Astrocyte (in vitro differentiated cells and primary cell): ENCODE results near the gene FAM227A. TPM values are rescaled to one million over a fixed set of nuclear protein-coding genes. Genes with fewer than 3 reads are reported as not detected.

ENCODE experiments used
- DNase-seq: peaks from one replicate; pipeline ENCODE4 v3.0.0-alpha.2; 2010; ENCODE audit warnings: low read depth
- FAIRE-seq: peaks from 2 replicates; lab custom pipeline; 2011; peaks lifted over from hg19 to GRCh38; lab: Jason Lieb, UNC
- H2AFZ ChIP-seq: 2 replicates; pipeline ENCODE4 v1.6.0; 2012; ENCODE audit warnings: low read depth, low read length, inconsistent platforms
- H3K27ac ChIP-seq: 2 replicates; pipeline ENCODE4 v1.5.1; 2011; ENCODE audit warnings: low read depth, low read length, inconsistent platforms
- H3K27me3 ChIP-seq: 2 replicates; pipeline ENCODE4 v1.6.0; 2011; ENCODE audit warnings: low read length, inconsistent platforms; ENCODE audit not compliant: insufficient read depth
- H3K36me3 ChIP-seq: 2 replicates; pipeline ENCODE4 v1.5.1; 2011; ENCODE audit warnings: low read length, inconsistent platforms; ENCODE audit not compliant: insufficient read depth
- H3K4me1 ChIP-seq: 2 replicates; pipeline ENCODE4 v1.5.1; 2011; ENCODE audit warnings: low read length, inconsistent platforms; ENCODE audit not compliant: insufficient read depth
- H3K4me2 ChIP-seq: 2 replicates; pipeline ENCODE4 v1.6.0; 2012; ENCODE audit warnings: low read length, inconsistent platforms
- H3K4me3 ChIP-seq: 2 replicates; pipeline ENCODE4 v1.5.1; 2011; ENCODE audit warnings: low read depth, mild to moderate bottlenecking, low read length, inconsistent platforms; ENCODE audit not compliant: insufficient read depth
- H3K79me2 ChIP-seq: 2 replicates; pipeline ENCODE4 v1.6.0; 2012; ENCODE audit warnings: mild to moderate bottlenecking, low read length, inconsistent platforms; ENCODE audit not compliant: insufficient read depth
- H3K9ac ChIP-seq: 2 replicates; pipeline ENCODE4 v1.6.0; 2012; ENCODE audit warnings: mild to moderate bottlenecking, low read length, inconsistent platforms
- H3K9me3 ChIP-seq: 2 replicates; pipeline ENCODE4 v1.5.1; 2012; ENCODE audit warnings: low read depth, mild to moderate bottlenecking, low read length, inconsistent platforms; ENCODE audit not compliant: insufficient read depth
- H4K20me1 ChIP-seq: 2 replicates; pipeline ENCODE4 v1.6.0; 2012; ENCODE audit warnings: low read length, inconsistent platforms; ENCODE audit not compliant: insufficient read depth
- H3K27ac Mint-ChIP-seq: one replicate; pipeline ENCODE4 v1.8.0; 2021; ENCODE audit warnings: mild to moderate bottlenecking, mixed read lengths; ENCODE audit not compliant: unreplicated experiment
- H3K27me3 Mint-ChIP-seq: one replicate; pipeline ENCODE4 v1.8.0; 2021; ENCODE audit warnings: low read depth, mixed read lengths; ENCODE audit not compliant: unreplicated experiment
- H3K36me3 Mint-ChIP-seq: one replicate; pipeline ENCODE4 v1.8.0; 2021; ENCODE audit warnings: low read depth, mixed read lengths; ENCODE audit not compliant: unreplicated experiment
- H3K4me1 Mint-ChIP-seq: one replicate; pipeline ENCODE4 v1.8.0; 2021; ENCODE audit warnings: low read depth, mixed read lengths; ENCODE audit not compliant: unreplicated experiment
- H3K4me3 Mint-ChIP-seq: one replicate; pipeline ENCODE4 v1.8.0; 2021; ENCODE audit warnings: mild to moderate bottlenecking, moderate library complexity, mixed read lengths; ENCODE audit not compliant: unreplicated experiment
- H3K9me3 Mint-ChIP-seq: one replicate; pipeline ENCODE4 v1.8.0; 2021; ENCODE audit warnings: mild to moderate bottlenecking, mixed read lengths; ENCODE audit not compliant: unreplicated experiment
- EZH2 ChIP-seq: IDR thresholded peaks from 2 replicates; pipeline ENCODE4 v1.6.1; 2012; ENCODE audit warnings: mild to moderate bottlenecking, low read length, inconsistent platforms; ENCODE audit not compliant: insufficient read depth
- total RNA-seq: library from RNA; stranded (reverse); gene quantifications from 2 replicates; pipeline ENCODE4 v1.2.1, GENCODE V29; 2021
- TF ChIP-seq, protein P1 (sequence below): IDR thresholded peaks from 2 replicates; pipeline ENCODE4 v1.5.1; 2011; ENCODE audit warnings: low read depth, mild to moderate bottlenecking, inconsistent platforms, low read length, moderate library complexity; ENCODE audit not compliant: insufficient read depth

FAM227A gene
- total RNA-seq, 1 donor from 2014 or later = 3.4 TPM

DNA sequence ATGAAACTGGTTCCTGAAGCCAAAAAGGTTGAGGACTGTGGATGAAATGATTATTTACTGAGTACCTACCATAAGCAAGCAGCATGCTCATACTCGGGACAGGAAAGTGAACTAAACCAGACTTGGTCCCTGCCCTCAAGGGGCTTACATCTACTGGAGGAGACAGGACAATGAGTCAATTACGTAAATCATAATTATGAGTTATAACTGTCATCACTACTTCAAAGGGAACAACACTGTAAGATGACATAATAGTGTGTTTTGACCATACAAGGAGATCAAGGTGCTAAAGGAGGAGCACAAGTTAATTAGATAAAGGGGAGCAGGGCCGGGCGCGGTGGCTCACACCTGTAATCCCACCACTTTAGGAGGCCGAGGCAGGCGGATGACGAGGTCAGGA lies 2.5 kb downstream of the FAM227A start:
- H3K9me3 ChIP-seq = no peaks in the 10 kb centered on the region
- no peak overlapping the region for H2AFZ ChIP-seq
- no peaks in the 10 kb centered on the region for H3K36me3 ChIP-seq
- Mint-ChIP-seq H3K4me3 (no peak overlapping the region), H3K36me3 (peaks cover 6% of the 10 kb centered on the region), H3K9me3 (no peaks in the 10 kb centered on the region), H3K27ac (no peak overlapping the region), H3K27me3 (no peaks in the 10 kb centered on the region), H3K4me1 (peaks cover 6% of the 10 kb centered on the region)
- H3K4me1 ChIP-seq = peaks cover 14% of the 10 kb centered on the region
- H3K27me3 ChIP-seq = no peaks in the 10 kb centered on the region
- H3K79me2 ChIP-seq = peaks cover 15% of the 10 kb centered on the region
- no peak for TF ChIP-seq EZH2
- TF ChIP-seq, protein P1, sequence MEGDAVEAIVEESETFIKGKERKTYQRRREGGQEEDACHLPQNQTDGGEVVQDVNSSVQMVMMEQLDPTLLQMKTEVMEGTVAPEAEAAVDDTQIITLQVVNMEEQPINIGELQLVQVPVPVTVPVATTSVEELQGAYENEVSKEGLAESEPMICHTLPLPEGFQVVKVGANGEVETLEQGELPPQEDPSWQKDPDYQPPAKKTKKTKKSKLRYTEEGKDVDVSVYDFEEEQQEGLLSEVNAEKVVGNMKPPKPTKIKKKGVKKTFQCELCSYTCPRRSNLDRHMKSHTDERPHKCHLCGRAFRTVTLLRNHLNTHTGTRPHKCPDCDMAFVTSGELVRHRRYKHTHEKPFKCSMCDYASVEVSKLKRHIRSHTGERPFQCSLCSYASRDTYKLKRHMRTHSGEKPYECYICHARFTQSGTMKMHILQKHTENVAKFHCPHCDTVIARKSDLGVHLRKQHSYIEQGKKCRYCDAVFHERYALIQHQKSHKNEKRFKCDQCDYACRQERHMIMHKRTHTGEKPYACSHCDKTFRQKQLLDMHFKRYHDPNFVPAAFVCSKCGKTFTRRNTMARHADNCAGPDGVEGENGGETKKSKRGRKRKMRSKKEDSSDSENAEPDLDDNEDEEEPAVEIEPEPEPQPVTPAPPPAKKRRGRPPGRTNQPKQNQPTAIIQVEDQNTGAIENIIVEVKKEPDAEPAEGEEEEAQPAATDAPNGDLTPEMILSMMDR = no peak
- no peak overlapping the region for H3K4me2 ChIP-seq
- H3K4me3 ChIP-seq = no peak overlapping the region
- H3K27ac ChIP-seq = no peak overlapping the region
- no peak for DNase-seq
- H3K9ac ChIP-seq = no peak overlapping the region
- H4K20me1 ChIP-seq = no peaks in the 10 kb centered on the region
- no peak for FAIRE-seq

DNA sequence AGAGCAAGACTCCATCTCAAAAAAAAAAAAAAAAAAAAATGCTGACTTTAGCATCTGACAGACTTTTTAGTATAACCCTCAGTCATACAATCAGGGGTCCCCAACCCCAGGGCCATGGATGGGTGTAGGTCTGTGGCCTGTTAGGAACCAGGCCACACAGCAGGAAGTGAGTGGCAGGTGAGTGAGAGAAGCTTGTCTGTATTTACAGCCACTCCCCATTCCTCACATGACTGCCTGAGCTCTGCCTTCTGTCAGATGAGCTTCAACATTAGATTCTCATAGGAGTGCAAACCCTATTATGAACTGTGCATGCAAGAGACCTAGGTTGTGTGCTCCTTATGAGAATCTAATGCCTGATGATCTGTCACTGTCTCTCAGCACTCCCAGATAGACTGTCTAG lies 3.3 kb downstream of the FAM227A start:
- H3K27ac Mint-ChIP-seq = no peak overlapping the region
- H3K79me2 ChIP-seq = peaks cover 13% of the 10 kb centered on the region
- no peak overlapping the region for H3K4me2 ChIP-seq
- no peaks in the 10 kb centered on the region for H3K9me3 ChIP-seq
- TF ChIP-seq, protein P1 = no peak
- TF ChIP-seq EZH2 = no peak
- no peak overlapping the region for H3K4me3 Mint-ChIP-seq
- no peaks in the 10 kb centered on the region for H4K20me1 ChIP-seq
- H3K4me3 ChIP-seq = no peak overlapping the region
- H3K27me3 ChIP-seq = no peaks in the 10 kb centered on the region
- peaks cover 6% of the 10 kb centered on the region for H3K4me1 Mint-ChIP-seq
- no peak overlapping the region for H3K27ac ChIP-seq
- H3K4me1 ChIP-seq = peaks cover 14% of the 10 kb centered on the region
- no peak overlapping the region for H3K9ac ChIP-seq
- H3K9me3 Mint-ChIP-seq = no peaks in the 10 kb centered on the region
- no peak overlapping the region for H2AFZ ChIP-seq
- no peak for FAIRE-seq
- no peak for DNase-seq
- H3K36me3 ChIP-seq = no peaks in the 10 kb centered on the region
- no peaks in the 10 kb centered on the region for H3K27me3 Mint-ChIP-seq
- peaks cover 8% of the 10 kb centered on the region for H3K36me3 Mint-ChIP-seq

DNA sequence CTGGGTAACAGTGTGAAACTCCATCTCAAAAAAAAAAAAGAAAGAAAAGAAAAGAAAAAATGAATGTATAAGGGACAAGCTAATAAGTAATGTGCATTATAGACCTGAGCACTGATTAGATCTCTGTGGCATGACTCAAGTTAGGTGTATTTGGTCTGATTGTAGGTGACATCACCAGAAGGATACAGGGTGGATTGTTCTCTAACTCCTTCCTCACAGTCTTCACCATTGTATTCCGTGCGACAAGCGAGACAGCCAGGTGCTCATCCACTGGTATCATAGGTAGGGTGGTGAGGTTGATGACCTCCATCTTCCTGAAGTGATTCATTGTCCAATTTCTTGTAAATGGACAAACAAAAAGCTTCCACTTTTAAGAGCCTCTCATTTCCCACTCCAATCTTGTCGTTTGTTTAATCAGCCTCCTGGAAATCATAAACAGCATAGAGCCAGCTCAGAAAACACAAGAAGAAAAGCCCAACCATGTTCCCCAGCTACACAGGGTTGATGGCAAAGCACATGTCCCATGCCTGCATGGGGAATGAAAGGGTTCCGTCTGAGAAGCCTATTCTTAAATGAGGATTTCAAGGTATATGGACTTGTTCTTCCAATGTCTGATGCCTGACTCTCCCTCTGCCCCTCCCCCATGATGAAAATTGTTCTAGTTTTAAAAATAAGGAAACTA lies 6.2 kb downstream of the FAM227A start:
- DNase-seq (no peak), FAIRE-seq (no peak)
- H3K4me1 Mint-ChIP-seq = no peaks in the 10 kb centered on the region
- TF ChIP-seq, protein P1 = no peak
- no peak for TF ChIP-seq EZH2
- peaks cover 10% of the 10 kb centered on the region for H3K36me3 Mint-ChIP-seq
- Histone ChIP-seq H3K4me3 (no peak overlapping the region), H4K20me1 (no peaks in the 10 kb centered on the region), H3K27ac (no peak overlapping the region), H3K4me1 (no peaks in the 10 kb centered on the region), H2AFZ (no peak overlapping the region), H3K36me3 (no peaks in the 10 kb centered on the region), H3K9ac (no peak overlapping the region), H3K4me2 (no peak overlapping the region), H3K9me3 (no peaks in the 10 kb centered on the region), H3K79me2 (no peaks in the 10 kb centered on the region), H3K27me3 (no peaks in the 10 kb centered on the region)
- no peak overlapping the region for H3K27ac Mint-ChIP-seq
- no peaks in the 10 kb centered on the region for H3K9me3 Mint-ChIP-seq
- no peaks in the 10 kb centered on the region for H3K27me3 Mint-ChIP-seq
- no peak overlapping the region for H3K4me3 Mint-ChIP-seq
